ENCODE data around the gene IKZF5.

GRCh38 chr10:122993797-122994336 is 14.7 kb downstream of the IKZF5 start:
- no peak for TF ChIP-seq POLR2A (IDR thresholded peaks at IDR 0.05; ENCODE audit: low read length)
- TF ChIP-seq GATA1 (IDR thresholded peaks at IDR 0.05; ENCODE audit: low read depth, low read length) = no peak

Data from erythroblast (primary cell).